HL-60 (cell line): ENCODE measurements around the gene POLD3.

Source experiments
- CTCF ChIP-seq: IDR thresholded peaks from one replicate; pipeline ENCODE4 v1.5.1; 2011; ENCODE audit warnings: low read length, control low read depth, inconsistent platforms; ENCODE audit not compliant: insufficient read depth
- GABPA ChIP-seq: IDR thresholded peaks from 2 replicates; pipeline ENCODE4 v1.6.1; 2012; ENCODE audit warnings: low read depth

GRCh38 chr11:74647831-74648230 lies 55.4 kb downstream of the POLD3 start:
- TF ChIP-seq CTCF (no peak), GABPA (no peak)
